Measurements from ENCODE around the gene SNX27.

DNA sequence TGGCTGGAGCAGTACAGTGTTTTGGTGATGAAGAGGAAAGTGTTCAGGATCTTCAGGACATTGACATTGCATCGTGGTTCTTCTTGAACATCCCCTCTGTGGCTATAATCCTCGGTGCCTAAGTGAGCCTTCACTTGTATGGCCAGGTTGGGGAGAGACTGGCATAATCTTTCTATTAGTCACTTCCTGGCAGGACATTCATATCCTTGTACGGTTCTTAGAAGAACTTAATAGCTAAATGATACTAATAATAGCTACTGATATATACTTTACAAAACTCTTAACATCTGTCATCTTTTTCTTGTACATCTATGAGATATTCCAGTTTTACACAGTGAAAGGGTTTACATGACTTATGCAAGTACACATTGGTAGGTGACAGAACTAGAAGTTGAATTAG, 69.0 kb downstream of the SNX27 start:
- TF ChIP-seq, protein P1, sequence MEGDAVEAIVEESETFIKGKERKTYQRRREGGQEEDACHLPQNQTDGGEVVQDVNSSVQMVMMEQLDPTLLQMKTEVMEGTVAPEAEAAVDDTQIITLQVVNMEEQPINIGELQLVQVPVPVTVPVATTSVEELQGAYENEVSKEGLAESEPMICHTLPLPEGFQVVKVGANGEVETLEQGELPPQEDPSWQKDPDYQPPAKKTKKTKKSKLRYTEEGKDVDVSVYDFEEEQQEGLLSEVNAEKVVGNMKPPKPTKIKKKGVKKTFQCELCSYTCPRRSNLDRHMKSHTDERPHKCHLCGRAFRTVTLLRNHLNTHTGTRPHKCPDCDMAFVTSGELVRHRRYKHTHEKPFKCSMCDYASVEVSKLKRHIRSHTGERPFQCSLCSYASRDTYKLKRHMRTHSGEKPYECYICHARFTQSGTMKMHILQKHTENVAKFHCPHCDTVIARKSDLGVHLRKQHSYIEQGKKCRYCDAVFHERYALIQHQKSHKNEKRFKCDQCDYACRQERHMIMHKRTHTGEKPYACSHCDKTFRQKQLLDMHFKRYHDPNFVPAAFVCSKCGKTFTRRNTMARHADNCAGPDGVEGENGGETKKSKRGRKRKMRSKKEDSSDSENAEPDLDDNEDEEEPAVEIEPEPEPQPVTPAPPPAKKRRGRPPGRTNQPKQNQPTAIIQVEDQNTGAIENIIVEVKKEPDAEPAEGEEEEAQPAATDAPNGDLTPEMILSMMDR (IDR thresholded peaks at IDR 0.05) = no peak
- no peak for TF ChIP-seq POLR2A (IDR thresholded peaks at IDR 0.05)
